ENCODE measurements around the gene FAM131B.

Gene FAM131B

DNA sequence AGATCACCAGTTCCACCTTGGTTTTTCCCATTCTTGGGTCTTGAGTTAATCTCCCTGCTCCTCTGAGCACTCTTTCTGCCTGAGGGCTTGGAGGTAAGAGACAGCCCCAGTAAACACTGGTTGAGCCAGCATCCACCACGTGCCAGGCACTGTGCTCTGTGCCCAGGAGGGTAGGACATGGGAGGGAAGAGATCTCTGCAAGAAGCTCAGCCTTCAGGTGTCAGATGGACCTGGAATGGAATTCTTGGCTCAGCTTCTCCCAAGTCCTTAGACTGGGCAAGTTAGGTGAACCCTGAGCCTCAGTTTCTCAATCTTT is 21.1 kb upstream of the FAM131B start:
- no peak overlapping the region for H3K4me3 ChIP-seq (ENCODE audit: low read depth, low read length)

DNA sequence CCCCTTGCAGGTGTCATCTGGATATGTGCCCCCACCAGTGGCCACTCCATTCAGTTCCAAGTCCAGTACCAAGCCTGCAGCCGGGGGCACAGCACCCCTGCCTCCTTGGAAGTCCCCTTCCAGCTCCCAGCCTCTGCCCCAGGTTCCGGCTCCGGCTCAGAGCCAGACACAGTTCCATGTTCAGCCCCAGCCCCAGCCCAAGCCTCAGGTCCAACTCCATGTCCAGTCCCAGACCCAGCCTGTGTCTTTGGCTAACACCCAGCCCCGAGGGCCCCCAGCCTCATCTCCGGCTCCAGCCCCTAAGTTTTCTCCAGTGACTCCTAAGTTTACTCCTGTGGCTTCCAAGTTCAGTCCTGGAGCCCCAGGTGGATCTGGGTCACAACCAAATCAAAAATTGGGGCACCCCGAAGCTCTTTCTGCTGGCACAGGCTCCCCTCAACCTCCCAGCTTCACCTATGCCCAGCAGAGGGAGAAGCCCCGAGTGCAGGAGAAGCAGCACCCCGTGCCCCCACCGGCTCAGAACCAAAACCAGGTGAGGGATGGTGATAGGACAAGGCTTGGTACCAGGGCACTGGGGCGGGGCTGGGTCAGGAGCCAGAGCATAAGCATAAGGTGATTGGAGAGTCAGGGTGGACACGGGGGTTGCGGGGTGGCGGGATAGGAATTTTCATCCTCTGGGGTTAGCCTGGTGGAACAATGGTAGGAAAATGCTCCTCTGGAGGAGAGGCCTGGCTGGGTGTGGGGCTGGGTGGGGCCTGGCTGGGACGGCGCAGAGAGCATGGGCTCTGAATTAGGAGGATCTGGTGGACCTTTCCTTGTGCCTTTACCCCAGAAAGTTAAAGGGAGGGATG is 20.5 kb upstream of the FAM131B start:
- peak overlapping the region; percentile 77 for H3K4me3 ChIP-seq (ENCODE audit: low read depth, low read length)

DNA sequence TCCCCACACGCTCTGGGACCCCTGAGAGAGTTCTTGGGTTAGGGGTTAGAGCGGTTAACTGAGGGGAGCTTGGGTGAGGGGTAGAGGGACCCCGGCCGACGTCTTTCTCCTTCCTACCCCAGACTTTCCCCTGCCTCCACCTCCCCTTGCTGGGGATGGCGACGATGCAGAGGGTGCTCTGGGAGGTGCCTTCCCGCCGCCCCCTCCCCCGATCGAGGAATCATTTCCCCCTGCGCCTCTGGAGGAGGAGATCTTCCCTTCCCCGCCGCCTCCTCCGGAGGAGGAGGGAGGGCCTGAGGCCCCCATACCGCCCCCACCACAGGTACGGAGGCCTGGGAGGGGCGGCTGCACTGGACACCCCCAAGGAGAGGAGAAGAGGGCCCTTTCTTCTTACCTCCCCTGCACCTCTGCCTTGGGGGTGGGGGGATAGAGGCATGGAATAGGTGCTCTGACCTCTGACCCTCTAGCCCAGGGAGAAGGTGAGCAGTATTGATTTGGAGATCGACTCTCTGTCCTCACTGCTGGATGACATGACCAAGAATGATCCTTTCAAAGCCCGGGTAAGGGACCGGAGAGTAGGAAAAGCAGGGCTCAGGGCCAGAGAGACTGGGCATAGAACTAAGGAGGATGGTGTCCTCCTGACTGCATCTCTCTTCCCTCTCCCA is 19.7 kb upstream of the FAM131B start:
- peak overlapping the region; percentile 77 for H3K4me3 ChIP-seq (ENCODE audit: low read depth, low read length)

- H3K4me3 ChIP-seq (ENCODE audit: low read depth, low read length) = peak overlapping the region; percentile 77
These were observed 19.1 kb upstream of the FAM131B start for GRCh38 chr7:143381427-143382125.

DNA sequence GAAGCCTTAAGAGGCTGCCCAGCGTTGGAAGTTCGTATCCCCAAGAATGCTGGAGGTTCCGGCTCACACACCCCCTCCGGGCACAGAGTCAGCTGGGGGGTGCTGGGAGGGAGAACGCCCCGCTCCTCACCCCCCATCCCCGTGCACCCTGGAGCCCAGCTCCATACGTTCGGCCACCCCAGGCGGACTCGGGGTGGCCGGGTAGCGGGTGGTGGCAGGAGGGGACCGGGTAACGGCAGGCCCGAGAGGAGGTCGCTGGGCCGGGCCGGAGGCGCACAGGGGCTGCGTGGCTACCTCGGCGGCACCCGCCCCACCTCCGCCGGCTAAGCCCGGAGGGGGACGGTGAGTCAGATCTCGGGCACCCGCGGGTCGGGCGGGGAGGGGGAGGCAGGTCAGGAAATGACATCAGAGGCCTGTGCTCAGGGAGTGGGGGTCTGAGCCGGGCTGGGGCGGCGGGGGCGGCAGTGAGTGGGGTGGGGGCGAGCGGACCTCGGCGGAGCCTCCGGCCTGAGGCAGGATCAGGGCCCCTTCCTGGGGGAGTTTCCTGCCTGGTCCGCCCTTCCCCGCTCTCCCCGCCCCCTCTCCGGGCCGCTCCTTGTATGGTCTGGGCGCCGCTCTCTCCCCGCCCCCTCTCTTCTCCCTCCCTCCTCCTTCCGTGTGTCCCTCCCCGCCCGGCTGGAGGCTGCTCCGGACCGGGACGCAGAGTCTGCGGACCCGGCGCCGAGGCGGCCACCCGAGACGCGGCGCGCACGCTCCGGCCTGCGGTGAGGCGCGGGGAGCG is 18.3 kb upstream of the FAM131B start, which contains the start of gene ZYX:
TSS of gene ZYX (plus strand) at position 700 of the 781 bp plus-strand sequence. CDS start 227 bp downstream, outside the sequence.
- peak within 1 kb of the TSS; percentile 77 for H3K4me3 ChIP-seq (ENCODE audit: low read depth, low read length)

- peak overlapping the region; percentile 69 for H3K4me3 ChIP-seq (ENCODE audit: low read depth, low read length)
These were observed 17.7 kb upstream of the FAM131B start for GRCh38 chr7:143380260-143380645.

GRCh38 chr7:143379611-143380259 is 17.2 kb upstream of the FAM131B start:
- H3K4me3 ChIP-seq (ENCODE audit: low read depth, low read length) = peak overlapping the region; percentile 69

DNA sequence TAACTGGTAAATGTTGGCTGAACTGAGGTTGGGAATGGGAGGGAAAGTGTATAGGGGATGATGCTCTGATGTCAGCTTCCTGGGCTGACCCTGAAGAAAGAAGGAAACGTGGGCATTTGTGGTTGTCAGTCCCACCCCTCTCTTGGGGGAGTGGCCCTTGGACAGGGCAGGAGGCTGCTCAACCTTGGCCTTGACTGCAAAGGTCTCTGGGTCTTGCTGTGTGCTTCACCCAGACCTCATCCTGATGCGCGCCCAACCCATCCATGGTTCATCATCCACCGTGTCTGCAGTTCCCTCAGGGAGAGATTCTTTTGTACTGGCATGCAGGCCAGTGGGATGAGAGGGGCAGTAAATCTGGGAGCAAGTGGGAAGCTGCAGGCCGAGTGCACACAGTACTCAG is 13.9 kb upstream of the FAM131B start:
- no peak overlapping the region for H3K4me3 ChIP-seq (ENCODE audit: low read depth, low read length)

DNA sequence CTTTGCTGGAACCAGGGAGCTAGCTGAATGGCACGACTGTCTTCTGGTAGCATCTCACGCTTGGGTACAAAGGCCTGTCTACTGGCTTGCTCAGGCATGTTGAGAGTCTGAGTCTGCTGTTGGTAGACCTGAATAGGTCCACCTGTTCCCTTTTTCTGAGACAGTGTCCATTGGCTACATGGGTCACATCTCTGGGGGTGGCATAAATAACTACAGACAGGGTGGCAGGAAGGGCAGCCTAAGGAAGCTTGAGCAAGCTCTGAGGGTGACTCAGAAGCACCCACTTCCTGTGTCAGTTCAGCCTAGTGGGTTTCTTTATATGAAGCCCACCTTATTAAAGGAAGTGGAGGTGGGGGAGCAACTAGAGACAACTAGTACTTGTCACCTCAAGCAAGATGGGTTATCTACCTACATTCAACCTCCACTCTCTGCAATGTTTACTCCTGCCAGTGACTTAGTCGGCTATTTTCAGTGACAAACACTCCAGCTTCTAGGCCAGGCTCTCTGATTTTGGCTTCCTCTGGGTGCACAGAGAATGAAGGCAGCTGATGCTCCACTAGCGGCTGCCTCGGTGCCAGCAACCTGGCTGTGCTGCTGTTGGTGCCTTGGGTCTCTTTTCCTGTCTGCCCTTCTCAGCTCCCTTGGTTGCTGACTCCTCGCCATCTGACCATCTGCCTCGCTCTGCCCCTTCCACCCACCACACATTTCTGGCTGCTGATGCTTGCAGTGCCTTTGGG is 13.0 kb upstream of the FAM131B start:
- no peak overlapping the region for H3K4me3 ChIP-seq (ENCODE audit: low read depth, low read length)

- H3K4me3 ChIP-seq (ENCODE audit: low read depth, low read length) = no peak overlapping the region
These were observed 12.0 kb upstream of the FAM131B start for GRCh38 chr7:143374561-143374960.

- no peak overlapping the region for H3K4me3 ChIP-seq (ENCODE audit: low read depth, low read length)
These were observed 10.8 kb upstream of the FAM131B start for GRCh38 chr7:143373255-143373794.

GRCh38 chr7:143372070-143372469 is 9.6 kb upstream of the FAM131B start:
- H3K4me3 ChIP-seq (ENCODE audit: low read depth, low read length) = no peak overlapping the region

DNA sequence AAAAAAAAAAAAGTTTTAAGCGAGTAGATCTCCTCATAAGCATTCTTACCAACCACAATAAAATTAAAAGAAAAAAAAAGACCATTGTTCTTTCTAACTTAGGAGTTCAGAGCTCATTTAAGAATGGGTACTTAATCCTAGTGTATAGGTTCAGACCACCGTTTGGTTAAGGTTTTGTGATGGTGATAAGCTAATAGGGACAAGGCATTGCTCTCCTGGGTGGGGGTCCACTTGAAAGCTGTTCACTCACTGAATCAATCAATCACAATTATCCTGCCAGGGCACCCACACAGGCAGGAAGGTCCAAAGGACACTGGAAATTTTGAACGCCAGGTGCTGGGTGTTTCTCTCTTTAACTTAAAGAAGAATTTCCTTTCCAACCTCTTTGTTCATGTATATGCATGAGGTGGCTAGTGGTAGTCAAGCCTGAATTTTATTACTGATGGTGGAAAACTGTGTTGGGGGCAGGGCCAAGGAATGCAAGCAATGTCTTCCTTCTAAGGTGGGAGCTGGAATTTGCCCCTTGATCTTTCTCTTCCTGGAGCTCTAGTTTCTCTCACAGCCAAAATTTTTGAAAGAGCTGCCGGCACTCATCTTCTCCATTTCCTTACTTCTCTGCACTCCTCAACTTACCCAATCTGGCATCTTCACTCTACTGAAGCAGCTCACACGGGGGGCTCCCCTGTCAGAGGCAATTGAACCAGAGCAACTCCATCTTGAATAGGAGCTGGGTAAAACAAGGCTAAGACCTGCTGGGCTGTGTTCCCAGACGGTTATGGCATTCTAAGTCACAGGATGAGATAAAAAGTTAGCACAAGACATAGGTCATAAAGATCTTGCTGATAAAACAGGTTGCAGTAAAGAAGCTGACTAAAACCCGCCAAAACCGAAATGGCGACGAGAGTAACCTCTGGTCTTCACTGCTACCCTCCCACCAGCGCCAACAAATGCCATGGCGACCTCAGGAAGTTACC is 7.5 kb upstream of the FAM131B start:
- H3K4me3 ChIP-seq (ENCODE audit: low read depth, low read length) = no peak overlapping the region

- H3K4me3 ChIP-seq (ENCODE audit: low read depth, low read length) = no peak overlapping the region
These were observed 5.9 kb upstream of the FAM131B start for GRCh38 chr7:143368387-143368786.

- no peak overlapping the region for H3K4me3 ChIP-seq (ENCODE audit: low read depth, low read length)
These were observed 5.5 kb upstream of the FAM131B start for GRCh38 chr7:143367972-143368371.

DNA sequence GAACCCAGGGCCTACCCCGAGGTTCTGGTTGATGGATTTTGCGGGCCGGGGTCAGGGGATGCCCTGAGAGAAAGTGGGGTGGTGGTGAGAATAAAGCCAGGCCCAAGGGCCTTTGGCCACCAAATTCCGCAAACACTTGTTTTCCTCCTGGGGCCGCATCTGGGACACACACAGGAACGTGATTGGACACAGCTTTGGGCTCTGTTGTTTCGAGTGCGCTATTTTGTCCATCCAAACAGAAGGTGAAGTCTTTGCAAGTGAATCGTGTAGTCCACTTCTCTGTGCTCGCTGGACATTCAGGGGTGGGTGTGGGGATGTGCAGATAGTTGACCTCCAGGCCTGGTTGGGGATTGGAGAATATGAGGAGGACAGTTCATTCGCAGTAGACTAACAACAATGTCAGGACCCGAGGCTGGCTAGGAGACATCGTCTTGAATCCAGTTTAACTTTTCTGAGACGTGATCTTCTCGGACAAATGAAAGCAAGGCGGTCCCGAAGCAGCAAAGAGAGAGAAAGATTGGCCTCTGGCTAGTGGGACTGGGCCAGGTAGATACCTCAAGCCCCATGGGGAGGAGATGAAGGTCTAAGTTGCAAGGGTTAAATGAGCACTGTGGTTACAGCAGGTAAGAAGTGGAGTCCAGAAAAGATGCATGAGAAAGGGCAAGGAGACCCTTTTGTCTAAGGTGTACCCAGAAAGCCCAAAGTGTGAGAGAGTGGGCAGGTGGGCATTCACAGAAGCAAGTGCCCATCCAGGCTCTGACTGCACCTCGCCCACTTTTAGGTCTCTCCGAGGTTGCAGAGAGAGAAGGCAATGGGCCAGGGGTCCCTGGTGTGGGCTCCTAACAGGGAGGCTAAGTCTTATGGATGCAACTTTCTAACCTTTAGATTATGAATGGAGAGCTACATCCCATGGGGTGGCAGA is 764 bp upstream of the FAM131B start:
- peak overlapping the region; percentile 51 for H3K4me3 ChIP-seq (ENCODE audit: low read depth, low read length)

DNA sequence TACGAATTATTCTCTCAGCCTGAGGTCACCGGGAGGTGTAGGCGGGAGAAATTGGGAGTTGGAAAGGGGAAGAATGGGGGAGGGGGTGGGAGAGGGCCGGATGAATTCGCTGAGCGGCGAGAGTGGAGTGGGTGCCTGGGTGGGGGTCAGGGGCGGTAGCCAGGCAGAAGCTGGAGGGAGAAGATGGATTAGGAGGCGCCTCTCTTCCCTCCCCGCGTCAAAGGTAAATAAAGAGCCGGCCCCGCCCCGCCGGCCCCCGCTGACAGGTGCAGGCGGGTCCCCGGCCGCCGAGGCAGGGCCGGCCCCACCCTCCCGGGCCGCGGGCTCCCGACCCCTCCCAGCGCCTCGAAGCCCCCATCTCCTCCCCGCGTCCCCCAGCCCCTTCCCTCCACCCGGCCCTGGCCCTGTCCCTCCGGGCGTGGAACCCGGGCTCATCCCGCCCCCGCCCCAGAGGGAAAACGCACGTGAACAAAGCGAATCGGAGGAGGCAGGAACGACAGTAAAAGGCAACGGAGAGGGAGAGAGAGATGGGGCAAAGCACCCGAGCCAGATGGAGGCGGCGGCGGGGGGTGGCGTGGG is 872 bp downstream of the FAM131B start:
- H3K4me3 ChIP-seq (ENCODE audit: low read depth, low read length) = peak overlapping the region; percentile 70

Measured in iPS-11a (cell line).